OCI-LY1 (cell line): ENCODE measurements around the gene MAFG.

ENCODE experiments used
- CTCF ChIP-seq: fragments of 200-600 bp; sonication (generic), shearing (Covaris generic); IDR thresholded peaks from 2 replicates; pipeline ENCODE4 v1.5.1; 2017; ENCODE audit warnings: mild to moderate bottlenecking, antibody characterized with exemption, low read length, moderate library complexity, mixed read lengths
- EZH2 ChIP-seq: fragments of 200-600 bp; sonication (generic), shearing (Covaris generic); IDR thresholded peaks from 2 replicates; pipeline ENCODE4 v1.8.0; 2017; ENCODE audit warnings: borderline replicate concordance, mixed run types, mild to moderate bottlenecking, antibody characterized with exemption, low read length, moderate library complexity, mixed read lengths

GRCh38 chr17:81888105-81888987, 39.2 kb downstream of the MAFG start:
- TF ChIP-seq EZH2 (no peak), CTCF (no peak)
